K562 (cell line): ENCODE data around the gene SIK1.
"Not testable (repeated sequence)": the region's sequence is repeated elsewhere in the genome, so short reads cannot be mapped to it uniquely, and the experiment has no call there.

Experiments
- CCNT2 ChIP-seq: IDR thresholded peaks from 2 replicates; pipeline ENCODE4 v1.6.1; 2011; ENCODE audit warnings: borderline replicate concordance, low read depth, mild to moderate bottlenecking, moderate library complexity, mixed read lengths, low read length; ENCODE audit not compliant: insufficient read length; ENCODE audit errors: extremely low read depth
- FOXJ3 ChIP-seq: sonication (generic); formaldehyde crosslinking; IDR thresholded peaks from 2 replicates; pipeline ENCODE4 v1.4.0; 2020; ENCODE audit warnings: mild to moderate bottlenecking, missing genetic modification reagents
- LEF1 ChIP-seq: fragments of 450-650 bp; IDR thresholded peaks from 2 replicates; pipeline ENCODE4 v1.6.1; 2016; ENCODE audit warnings: mild to moderate bottlenecking
- REST ChIP-seq, 2 experiments: fragments of 450-650 bp; formaldehyde crosslinking in 1 of 2; IDR thresholded peaks; 2 replicates each; pipeline versions ENCODE4 v1.4.0 to v1.6.1; 2014 to 2020; ENCODE audit warnings: mild to moderate bottlenecking in 2 of 2, borderline replicate concordance in 1 of 2, low read depth in 1 of 2
- SNIP1 ChIP-seq: fragments of 450-650 bp; IDR thresholded peaks from 2 replicates; pipeline ENCODE4 v1.7.1; 2017; ENCODE audit warnings: low read depth, mild to moderate bottlenecking
- SREBF2 ChIP-seq: sonication (generic); formaldehyde crosslinking; IDR thresholded peaks from 2 replicates; pipeline ENCODE4 v1.4.0; 2020; ENCODE audit warnings: mild to moderate bottlenecking, missing genetic modification reagents
- ZNF311 ChIP-seq: fragments of 250-450 bp; sonication (Bioruptor Pico); IDR thresholded peaks from 2 replicates; pipeline ENCODE4 v1.4.0; 2020; ENCODE audit warnings: mild to moderate bottlenecking, moderate library complexity
- TF ChIP-seq, protein P1 (sequence below): IDR thresholded peaks from 3 replicates; pipeline ENCODE4 v1.6.1; 2011; ENCODE audit warnings: borderline replicate concordance, mild to moderate bottlenecking; ENCODE audit not compliant: insufficient read length, insufficient read depth

DNA sequence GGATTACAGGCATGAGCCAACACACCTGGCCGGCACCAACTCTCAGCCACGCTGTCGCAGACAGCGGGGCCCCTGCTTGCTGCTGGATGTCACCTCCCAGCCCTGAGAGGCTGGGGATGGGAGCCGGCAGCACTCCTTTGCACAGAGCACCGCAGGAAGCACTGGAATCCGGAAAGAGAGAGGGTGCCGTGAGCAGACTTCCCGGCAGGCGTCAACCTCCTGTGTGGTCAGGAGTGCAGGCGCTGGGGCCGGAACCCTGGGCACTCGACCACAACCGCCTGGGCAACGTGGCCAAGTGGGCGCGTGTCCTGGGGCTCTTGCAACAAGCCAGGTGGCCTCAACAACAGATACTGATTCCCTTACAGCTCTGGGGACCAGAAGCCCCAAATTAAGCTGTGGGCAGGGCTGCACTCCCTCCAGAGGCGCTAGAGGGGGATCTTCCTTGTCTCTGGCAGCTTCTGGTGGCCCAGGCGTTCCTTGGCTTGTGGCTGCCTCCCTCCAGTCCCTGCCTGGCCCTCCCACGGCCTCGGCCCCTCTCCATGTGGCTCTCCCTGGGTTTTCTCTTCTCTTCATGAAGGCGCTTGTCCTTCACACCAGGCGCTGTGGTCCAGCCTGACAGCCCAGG lies 20.5 kb upstream of the SIK1 start:
- not testable (repeated sequence) for TF ChIP-seq SNIP1; ZNF311 (CRISPR knock-in tag); SREBF2; REST (IDR thresholded peaks at IDR 0.05; ENCODE audit: borderline replicate concordance); REST (CRISPR knock-in tag; IDR thresholded peaks at IDR 0.05; ENCODE audit: low read depth); FOXJ3; LEF1; CCNT2
- TF ChIP-seq, protein P1, sequence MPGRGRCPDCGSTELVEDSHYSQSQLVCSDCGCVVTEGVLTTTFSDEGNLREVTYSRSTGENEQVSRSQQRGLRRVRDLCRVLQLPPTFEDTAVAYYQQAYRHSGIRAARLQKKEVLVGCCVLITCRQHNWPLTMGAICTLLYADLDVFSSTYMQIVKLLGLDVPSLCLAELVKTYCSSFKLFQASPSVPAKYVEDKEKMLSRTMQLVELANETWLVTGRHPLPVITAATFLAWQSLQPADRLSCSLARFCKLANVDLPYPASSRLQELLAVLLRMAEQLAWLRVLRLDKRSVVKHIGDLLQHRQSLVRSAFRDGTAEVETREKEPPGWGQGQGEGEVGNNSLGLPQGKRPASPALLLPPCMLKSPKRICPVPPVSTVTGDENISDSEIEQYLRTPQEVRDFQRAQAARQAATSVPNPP: not testable (repeated sequence)
